Loucy (cell line): ENCODE data around the gene XRCC1.
A peak's percentile ranks its signal among the peaks of the same experiment; 100 is the strongest.

Source experiments
- H2AFZ ChIP-seq: fragments of 200-600 bp; sonication (generic); 2 replicates; pipeline ENCODE4 v1.6.0; 2016; ENCODE audit warnings: antibody characterized with exemption, mild to moderate bottlenecking, low read length, moderate library complexity
- H3F3A ChIP-seq: fragments of 200-600 bp; 2 replicates; pipeline ENCODE4 v1.6.0; 2016; ENCODE audit warnings: antibody characterized with exemption, low read depth, mild to moderate bottlenecking
- H3K27me3 ChIP-seq: fragments of 200-600 bp; sonication (generic); 2 replicates; pipeline ENCODE4 v1.6.1; 2014; ENCODE audit warnings: low read length, mild to moderate bottlenecking; ENCODE audit not compliant: insufficient read depth, poor library complexity, severe bottlenecking
- H3K36me3 ChIP-seq: fragments of 200-600 bp; sonication (generic); 2 replicates; pipeline ENCODE4 v1.6.1; 2016; ENCODE audit warnings: low read length; ENCODE audit not compliant: insufficient read depth
- H3K4me1 ChIP-seq: fragments of 200-600 bp; sonication (generic); 2 replicates; pipeline ENCODE4 v1.5.1; 2014; ENCODE audit warnings: low read length, mild to moderate bottlenecking; ENCODE audit not compliant: insufficient read depth, poor library complexity, severe bottlenecking
- H3K4me2 ChIP-seq: fragments of 200-600 bp; sonication (generic); 2 replicates; pipeline ENCODE4 v1.6.0; 2014; ENCODE audit warnings: antibody characterized with exemption, low read length, low read depth, mild to moderate bottlenecking; ENCODE audit not compliant: poor library complexity, severe bottlenecking
- H3K4me3 ChIP-seq: fragments of 200-600 bp; sonication (generic); 2 replicates; pipeline ENCODE4 v1.5.1; 2014; ENCODE audit warnings: low read length, mild to moderate bottlenecking, mixed read lengths; ENCODE audit not compliant: poor library complexity, severe bottlenecking
- H3K79me2 ChIP-seq: fragments of 200-600 bp; sonication (generic); 2 replicates; pipeline ENCODE4 v1.6.1; 2014; ENCODE audit warnings: low read length; ENCODE audit not compliant: insufficient read depth
- H3K9ac ChIP-seq: fragments of 200-600 bp; sonication (generic); 2 replicates; pipeline ENCODE4 v1.6.0; 2014; ENCODE audit warnings: mild to moderate bottlenecking, low read depth, low read length, moderate library complexity; ENCODE audit not compliant: poor library complexity, severe bottlenecking
- H3K9me2 ChIP-seq: fragments of 200-600 bp; sonication (generic); replicated peaks from 2 replicates; pipeline ENCODE4 v1.6.1; 2016; ENCODE audit warnings: low read depth, low read length, mixed read lengths
- H3K9me3 ChIP-seq: fragments of 200-600 bp; sonication (generic); 2 replicates; pipeline ENCODE4 v1.6.1; 2014; ENCODE audit warnings: mild to moderate bottlenecking, antibody characterized with exemption, low read length, low read depth; ENCODE audit not compliant: insufficient read depth
- H4K20me1 ChIP-seq: fragments of 200-600 bp; sonication (generic); 2 replicates; pipeline ENCODE4 v1.6.0; 2014; ENCODE audit warnings: antibody characterized with exemption, low read length, mild to moderate bottlenecking; ENCODE audit not compliant: insufficient read depth, poor library complexity, severe bottlenecking
- CTCF ChIP-seq: fragments of 200-600 bp; sonication (generic); conservative IDR thresholded peaks from 2 replicates; pipeline ENCODE4 v1.5.1; 2014; ENCODE audit warnings: mild to moderate bottlenecking, antibody characterized with exemption, low read length
- EZH2phosphoT487 ChIP-seq: fragments of 200-600 bp; IDR thresholded peaks from 2 replicates; pipeline ENCODE4 v1.6.1; 2018; ENCODE audit warnings: antibody characterized with exemption, mild to moderate bottlenecking, moderate library complexity, borderline replicate concordance

XRCC1 gene

GRCh38 chr19:43596842-43597461 is 21.6 kb upstream of the XRCC1 start:
- Histone ChIP-seq H3K79me2 (peaks cover 63% of the 10 kb centered on the region), H2AFZ (peak overlapping the region; percentile 66; the same call in 1 of the 2 replicates), H3F3A (no peaks in the 10 kb centered on the region), H3K4me1 (peaks cover 27% of the 10 kb centered on the region), H3K27me3 (no peaks in the 10 kb centered on the region), H3K4me3 (peak overlapping the region; percentile 96), H3K9ac (peak overlapping the region; percentile 86), H3K36me3 (peaks cover 29% of the 10 kb centered on the region; the same call in 1 of the 2 replicates), H4K20me1 (peaks cover 11% of the 10 kb centered on the region), H3K4me2 (peak overlapping the region; percentile 93), H3K9me2 (no peaks in the 10 kb centered on the region), H3K9me3 (no peaks in the 10 kb centered on the region)
- TF ChIP-seq CTCF (no peak), EZH2phosphoT487 (no peak)

- peaks cover 23% of the 10 kb centered on the region; the same call in 1 of the 2 replicates for H3K36me3 ChIP-seq
- no peaks in the 10 kb centered on the region for H3K9me3 ChIP-seq
- H3K9me2 ChIP-seq: no peaks in the 10 kb centered on the region
- H2AFZ ChIP-seq: peak within 1 kb of the TSS; percentile 75
- H3K9ac ChIP-seq: peak within 1 kb of the TSS; percentile 86
- peak within 1 kb of the TSS; percentile 93 for H3K4me2 ChIP-seq
- H3K79me2 ChIP-seq: peaks cover 64% of the 10 kb centered on the region
- H4K20me1 ChIP-seq: peaks cover 11% of the 10 kb centered on the region
- no peaks in the 10 kb centered on the region for H3F3A ChIP-seq
- TF ChIP-seq CTCF (no peak), EZH2phosphoT487 (no peak)
- peaks cover 27% of the 10 kb centered on the region for H3K4me1 ChIP-seq
- H3K27me3 ChIP-seq: no peaks in the 10 kb centered on the region
- H3K4me3 ChIP-seq: peak within 1 kb of the TSS; percentile 96
Observed at GRCh38 chr19:43595999-43596841, 20.9 kb upstream of the XRCC1 start, which contains the start of the genes IRGQ and ZNF576. TSS of gene IRGQ (minus strand) at chr19:43596134. CDS start at chr19:43595338, 796 bp downstream. TSS of gene ZNF576 (plus strand) at chr19:43596595. CDS start at chr19:43597109, 514 bp downstream.

- Histone ChIP-seq H2AFZ (peak overlapping the region; percentile 75), H3K79me2 (peaks cover 67% of the 10 kb centered on the region), H3K9ac (peak overlapping the region; percentile 86), H3K27me3 (no peaks in the 10 kb centered on the region), H4K20me1 (peaks cover 11% of the 10 kb centered on the region), H3F3A (no peaks in the 10 kb centered on the region), H3K9me3 (no peaks in the 10 kb centered on the region), H3K4me1 (peaks cover 27% of the 10 kb centered on the region), H3K9me2 (no peaks in the 10 kb centered on the region), H3K36me3 (peaks cover 19% of the 10 kb centered on the region; the same call in 1 of the 2 replicates), H3K4me2 (peak overlapping the region; percentile 93), H3K4me3 (peak overlapping the region; percentile 96)
- TF ChIP-seq EZH2phosphoT487: no peak
- TF ChIP-seq CTCF: no peak
Observed at GRCh38 chr19:43595605-43595998, 20.3 kb upstream of the XRCC1 start.
